ENCODE results near the gene RPL36A. TPM values are rescaled to one million over a fixed set of nuclear protein-coding genes. Genes with fewer than 3 reads are reported as not detected.

RPL36A gene
- 1,000 to 10,000 TPM in 1 of 2 donors, 100 to 1,000 TPM in 1; 166 to 1,311 TPM for total RNA-seq
- 100 to 1,000 TPM; 492 to 524 TPM for polyA plus RNA-seq (ENCODE audit: insufficient read length in 2 of 2)
- long read RNA-seq, donor 1, transcript RPL36A-203 (5 exons, 910 nt) = major isoform, 39 of 45 reads
- long read RNA-seq, donor 1, partial matches to known transcripts = 0 of 45 reads
- long read RNA-seq, donor 1, other reads (novel, unspliced or antisense) = 0 of 45 reads
- long read RNA-seq, donor 2, transcript RPL36A-203 (5 exons, 910 nt) = major isoform, 13 of 15 reads
- long read RNA-seq, donor 2, partial matches to known transcripts = 0 of 15 reads
- long read RNA-seq, donor 2, other reads (novel, unspliced or antisense) = 0 of 15 reads
- long read RNA-seq, donor 3, transcript RPL36A-204 (3 exons, 2,240 nt) = minor isoform, 5 of 31 reads
- long read RNA-seq, donor 3, transcript RPL36A-203 (5 exons, 910 nt) = major isoform, 21 of 31 reads
- long read RNA-seq, donor 3, partial matches to known transcripts = 0 of 31 reads
- long read RNA-seq, donor 3, other reads (novel, unspliced or antisense) = 0 of 31 reads
- long read RNA-seq, donor 4, transcript RPL36A-203 (5 exons, 910 nt) = major isoform, 237 of 331 reads
- long read RNA-seq, donor 4, transcript RPL36A-205 (4 exons, 710 nt) = minor isoform, 13 of 331 reads
- long read RNA-seq, donor 4, transcript RPL36A-204 (3 exons, 2,240 nt) = minor isoform, 19 of 331 reads
- long read RNA-seq, donor 4, transcript RPL36A-202 (4 exons, 691 nt) = minor isoform, 33 of 331 reads
- long read RNA-seq, donor 4, partial matches to known transcripts = 9 of 331 reads
- long read RNA-seq, donor 4, other reads (novel, unspliced or antisense) = 10 of 331 reads

GRCh38 chrX:101390664-101391525 lies at the start of gene RPL36A:
TSS of gene RPL36A (plus strand) at chrX:101391011. CDS start at chrX:101391044, 33 bp downstream.
- Histone ChIP-seq H3K9me3 (ENCODE audit: control insufficient read depth, insufficient read depth, low read length) (no peaks in the 10 kb centered on the region), H3K27ac (ENCODE audit: low read depth, low read length) (peak within 1 kb of the TSS; percentile 41), H3K4me1 (ENCODE audit: control insufficient read depth, insufficient read depth, low read length) (peaks cover 3% of the 10 kb centered on the region), H3K27me3 (ENCODE audit: control insufficient read depth, insufficient read depth, low read length) (peaks cover 2% of the 10 kb centered on the region), H3K36me3 (ENCODE audit: control insufficient read depth, insufficient read depth, low read length) (no peaks in the 10 kb centered on the region), H3K4me3 (ENCODE audit: low read depth, low read length) (peak within 1 kb of the TSS; percentile 67)
- WGBS (ENCODE audit: insufficient coverage) = 32% methylated on average over 40 of the region's 47 CpGs
- DNase-seq (ENCODE audit: low read depth in 4 of 6, low spot score in 6 of 6) = peak; percentile 59 to 97 (median 72)

- Histone ChIP-seq H3K9me3 (ENCODE audit: control insufficient read depth, insufficient read depth, low read length) (no peaks in the 10 kb centered on the region), H3K4me1 (ENCODE audit: control insufficient read depth, insufficient read depth, low read length) (peaks cover 3% of the 10 kb centered on the region), H3K36me3 (ENCODE audit: control insufficient read depth, insufficient read depth, low read length) (no peaks in the 10 kb centered on the region), H3K27ac (ENCODE audit: low read depth, low read length) (no peak overlapping the region), H3K27me3 (ENCODE audit: control insufficient read depth, insufficient read depth, low read length) (peaks cover 2% of the 10 kb centered on the region), H3K4me3 (ENCODE audit: low read depth, low read length) (peak overlapping the region; percentile 78)
- peak in 1 of 6 donors; percentile 2 for DNase-seq (ENCODE audit: low read depth in 4 of 6, low spot score in 6 of 6)
- 27% methylated on average over 9 of the region's 14 CpGs for WGBS (ENCODE audit: insufficient coverage)
Observed at GRCh38 chrX:101347859-101348451, 42.9 kb upstream of the RPL36A start.

- peak; percentile 35 to 89 (median 54) for DNase-seq (ENCODE audit: low read depth in 4 of 6, low spot score in 6 of 6)
- 28% methylated on average over 51 of the region's 55 CpGs for WGBS (ENCODE audit: insufficient coverage)
- peaks cover 3% of the 10 kb centered on the region for H3K4me1 ChIP-seq (ENCODE audit: control insufficient read depth, insufficient read depth, low read length)
- H3K4me3 ChIP-seq (ENCODE audit: low read depth, low read length) = peak within 1 kb of the TSS; percentile 78
- H3K9me3 ChIP-seq (ENCODE audit: control insufficient read depth, insufficient read depth, low read length) = no peaks in the 10 kb centered on the region
- no peaks in the 10 kb centered on the region for H3K36me3 ChIP-seq (ENCODE audit: control insufficient read depth, insufficient read depth, low read length)
- H3K27ac ChIP-seq (ENCODE audit: low read depth, low read length) = peak within 1 kb of the TSS; percentile 82
- peaks cover 2% of the 10 kb centered on the region for H3K27me3 ChIP-seq (ENCODE audit: control insufficient read depth, insufficient read depth, low read length)
Observed at GRCh38 chrX:101348452-101349192, 42.2 kb upstream of the RPL36A start, which contains the start of gene TIMM8A. TSS of gene TIMM8A (minus strand) at chrX:101348742. CDS start at chrX:101348664, 78 bp downstream.

- Histone ChIP-seq H3K36me3 (ENCODE audit: control insufficient read depth, insufficient read depth, low read length) (no peaks in the 10 kb centered on the region), H3K27me3 (ENCODE audit: control insufficient read depth, insufficient read depth, low read length) (peaks cover 2% of the 10 kb centered on the region), H3K27ac (ENCODE audit: low read depth, low read length) (no peak overlapping the region), H3K9me3 (ENCODE audit: control insufficient read depth, insufficient read depth, low read length) (no peaks in the 10 kb centered on the region), H3K4me3 (ENCODE audit: low read depth, low read length) (peak overlapping the region; percentile 78), H3K4me1 (ENCODE audit: control insufficient read depth, insufficient read depth, low read length) (peaks cover 3% of the 10 kb centered on the region)
- 50% methylated on average over 2 of the region's 4 CpGs for WGBS (ENCODE audit: insufficient coverage)
- DNase-seq (ENCODE audit: low read depth in 4 of 6, low spot score in 6 of 6) = no peak
Observed at GRCh38 chrX:101349193-101349562, 41.6 kb upstream of the RPL36A start.

GRCh38 chrX:101357166-101357795 lies 33.5 kb upstream of the RPL36A start:
- no peak overlapping the region for H3K4me3 ChIP-seq (ENCODE audit: low read depth, low read length)
- H3K4me1 ChIP-seq (ENCODE audit: control insufficient read depth, insufficient read depth, low read length) = no peaks in the 10 kb centered on the region
- no peaks in the 10 kb centered on the region for H3K9me3 ChIP-seq (ENCODE audit: control insufficient read depth, insufficient read depth, low read length)
- 8% methylated on average over 1 of the region's 5 CpGs for WGBS (ENCODE audit: insufficient coverage)
- H3K27ac ChIP-seq (ENCODE audit: low read depth, low read length) = no peak overlapping the region
- H3K27me3 ChIP-seq (ENCODE audit: control insufficient read depth, insufficient read depth, low read length) = peaks cover 4% of the 10 kb centered on the region
- no peaks in the 10 kb centered on the region for H3K36me3 ChIP-seq (ENCODE audit: control insufficient read depth, insufficient read depth, low read length)
- peak in 1 of 6 donors; percentile 1 for DNase-seq (ENCODE audit: low read depth in 4 of 6, low spot score in 6 of 6)

- H3K4me3 ChIP-seq (ENCODE audit: low read depth, low read length) = no peak overlapping the region
- WGBS (ENCODE audit: insufficient coverage) = no CpG with 5 or more reads among the region's 1 CpG
- H3K4me1 ChIP-seq (ENCODE audit: control insufficient read depth, insufficient read depth, low read length) = no peaks in the 10 kb centered on the region
- no peaks in the 10 kb centered on the region for H3K9me3 ChIP-seq (ENCODE audit: control insufficient read depth, insufficient read depth, low read length)
- no peak for DNase-seq (ENCODE audit: low read depth in 4 of 6, low spot score in 6 of 6)
- no peaks in the 10 kb centered on the region for H3K36me3 ChIP-seq (ENCODE audit: control insufficient read depth, insufficient read depth, low read length)
- H3K27ac ChIP-seq (ENCODE audit: low read depth, low read length) = no peak overlapping the region
- peaks cover 7% of the 10 kb centered on the region for H3K27me3 ChIP-seq (ENCODE audit: control insufficient read depth, insufficient read depth, low read length)
Observed at GRCh38 chrX:101359966-101360365, 30.8 kb upstream of the RPL36A start.

- Histone ChIP-seq H3K9me3 (ENCODE audit: control insufficient read depth, insufficient read depth, low read length) (no peaks in the 10 kb centered on the region), H3K4me1 (ENCODE audit: control insufficient read depth, insufficient read depth, low read length) (no peaks in the 10 kb centered on the region), H3K27ac (ENCODE audit: low read depth, low read length) (no peak overlapping the region), H3K27me3 (ENCODE audit: control insufficient read depth, insufficient read depth, low read length) (peaks cover 10% of the 10 kb centered on the region), H3K4me3 (ENCODE audit: low read depth, low read length) (no peak overlapping the region), H3K36me3 (ENCODE audit: control insufficient read depth, insufficient read depth, low read length) (no peaks in the 10 kb centered on the region)
- WGBS (ENCODE audit: insufficient coverage) = 57% methylated on average over 3 of the region's 7 CpGs
- no peak for DNase-seq (ENCODE audit: low read depth in 4 of 6, low spot score in 6 of 6)
Observed at GRCh38 chrX:101360390-101360789, 30.4 kb upstream of the RPL36A start.

- no peak overlapping the region for H3K4me3 ChIP-seq (ENCODE audit: low read depth, low read length)
- no peak for DNase-seq (ENCODE audit: low read depth in 4 of 6, low spot score in 6 of 6)
- H3K27me3 ChIP-seq (ENCODE audit: control insufficient read depth, insufficient read depth, low read length) = peaks cover 9% of the 10 kb centered on the region
- 81% methylated on average over 3 of the region's 3 CpGs for WGBS (ENCODE audit: insufficient coverage)
- no peaks in the 10 kb centered on the region for H3K4me1 ChIP-seq (ENCODE audit: control insufficient read depth, insufficient read depth, low read length)
- H3K27ac ChIP-seq (ENCODE audit: low read depth, low read length) = no peak overlapping the region
- H3K9me3 ChIP-seq (ENCODE audit: control insufficient read depth, insufficient read depth, low read length) = no peaks in the 10 kb centered on the region
- H3K36me3 ChIP-seq (ENCODE audit: control insufficient read depth, insufficient read depth, low read length) = no peaks in the 10 kb centered on the region
Observed at GRCh38 chrX:101362116-101362515, 28.7 kb upstream of the RPL36A start.
